ENCODE data around the gene AKR1A1.
"Not testable (repeated sequence)": the region's sequence is repeated elsewhere in the genome, so short reads cannot be mapped to it uniquely, and the experiment has no call there.

Gene AKR1A1

GRCh38 chr1:45550401-45551351, at the start of gene AKR1A1:
AKR1A1 (plus strand) TSS chr1:45550826; CDS start chr1:45561795, 10,969 bp downstream.
- peak; percentile 93 for DNase-seq

GRCh38 chr1:45501505-45501859, 49.1 kb upstream of the AKR1A1 start:
- DNase-seq = no peak

- DNase-seq = no peak
Observed at GRCh38 chr1:45503462-45504360, 46.9 kb upstream of the AKR1A1 start.

GRCh38 chr1:45507195-45507594, 43.4 kb upstream of the AKR1A1 start:
- no peak for DNase-seq

GRCh38 chr1:45507893-45508292, 42.7 kb upstream of the AKR1A1 start:
- DNase-seq = no peak

- no peak for DNase-seq
Observed at GRCh38 chr1:45508295-45509151, 42.1 kb upstream of the AKR1A1 start.

GRCh38 chr1:45510036-45510971, 40.3 kb upstream of the AKR1A1 start:
- DNase-seq = no peak

- no peak for DNase-seq
Observed at GRCh38 chr1:45510972-45511527, 39.6 kb upstream of the AKR1A1 start.

- DNase-seq = peak; percentile 82
Observed at GRCh38 chr1:45512641-45513054, 38.0 kb upstream of the AKR1A1 start.

GRCh38 chr1:45513532-45514260, 36.9 kb upstream of the AKR1A1 start:
- not testable (repeated sequence) for DNase-seq

GRCh38 chr1:45516036-45516435, 34.6 kb upstream of the AKR1A1 start:
- no peak for DNase-seq

- no peak for DNase-seq
Observed at GRCh38 chr1:45516465-45516864, 34.2 kb upstream of the AKR1A1 start.

- DNase-seq = not testable (repeated sequence)
Observed at GRCh38 chr1:45518366-45518765, 32.3 kb upstream of the AKR1A1 start.

- peak; percentile 19 for DNase-seq
Observed at GRCh38 chr1:45518910-45519309, 31.7 kb upstream of the AKR1A1 start.

- not testable (repeated sequence) for DNase-seq
Observed at GRCh38 chr1:45519774-45520173, 30.9 kb upstream of the AKR1A1 start.

- peak; percentile 95 for DNase-seq
Observed at GRCh38 chr1:45521413-45522323, 29.0 kb upstream of the AKR1A1 start, which contains the start of gene PRDX1. PRDX1 (minus strand) TSS chr1:45521884; CDS start chr1:45519043, 2,841 bp downstream.

GRCh38 chr1:45522324-45523104, 28.1 kb upstream of the AKR1A1 start:
- no peak for DNase-seq

- DNase-seq = not testable (repeated sequence)
Observed at GRCh38 chr1:45523516-45523915, 27.1 kb upstream of the AKR1A1 start.
